ENCODE results near the gene XXYLT1. TPM values are rescaled to one million over a fixed set of nuclear protein-coding genes. Genes with fewer than 3 reads are reported as not detected.
A peak's percentile ranks its signal among the peaks of the same experiment; 100 is the strongest.

Gene XXYLT1
- total and polyA plus RNA-seq, 10 of the 15 experiments (the other 5 are each of a cell fraction or from before 2014, with no cell fraction given): 1.2 to 14.2 (median 9.3) TPM

- TF ChIP-seq, protein P1, sequence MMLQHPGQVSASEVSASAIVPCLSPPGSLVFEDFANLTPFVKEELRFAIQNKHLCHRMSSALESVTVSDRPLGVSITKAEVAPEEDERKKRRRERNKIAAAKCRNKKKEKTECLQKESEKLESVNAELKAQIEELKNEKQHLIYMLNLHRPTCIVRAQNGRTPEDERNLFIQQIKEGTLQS (IDR thresholded peaks at IDR 0.05; ENCODE audit: borderline replicate concordance, extremely low read depth, low read depth, low read length): no peak
- TF ChIP-seq, protein P2, sequence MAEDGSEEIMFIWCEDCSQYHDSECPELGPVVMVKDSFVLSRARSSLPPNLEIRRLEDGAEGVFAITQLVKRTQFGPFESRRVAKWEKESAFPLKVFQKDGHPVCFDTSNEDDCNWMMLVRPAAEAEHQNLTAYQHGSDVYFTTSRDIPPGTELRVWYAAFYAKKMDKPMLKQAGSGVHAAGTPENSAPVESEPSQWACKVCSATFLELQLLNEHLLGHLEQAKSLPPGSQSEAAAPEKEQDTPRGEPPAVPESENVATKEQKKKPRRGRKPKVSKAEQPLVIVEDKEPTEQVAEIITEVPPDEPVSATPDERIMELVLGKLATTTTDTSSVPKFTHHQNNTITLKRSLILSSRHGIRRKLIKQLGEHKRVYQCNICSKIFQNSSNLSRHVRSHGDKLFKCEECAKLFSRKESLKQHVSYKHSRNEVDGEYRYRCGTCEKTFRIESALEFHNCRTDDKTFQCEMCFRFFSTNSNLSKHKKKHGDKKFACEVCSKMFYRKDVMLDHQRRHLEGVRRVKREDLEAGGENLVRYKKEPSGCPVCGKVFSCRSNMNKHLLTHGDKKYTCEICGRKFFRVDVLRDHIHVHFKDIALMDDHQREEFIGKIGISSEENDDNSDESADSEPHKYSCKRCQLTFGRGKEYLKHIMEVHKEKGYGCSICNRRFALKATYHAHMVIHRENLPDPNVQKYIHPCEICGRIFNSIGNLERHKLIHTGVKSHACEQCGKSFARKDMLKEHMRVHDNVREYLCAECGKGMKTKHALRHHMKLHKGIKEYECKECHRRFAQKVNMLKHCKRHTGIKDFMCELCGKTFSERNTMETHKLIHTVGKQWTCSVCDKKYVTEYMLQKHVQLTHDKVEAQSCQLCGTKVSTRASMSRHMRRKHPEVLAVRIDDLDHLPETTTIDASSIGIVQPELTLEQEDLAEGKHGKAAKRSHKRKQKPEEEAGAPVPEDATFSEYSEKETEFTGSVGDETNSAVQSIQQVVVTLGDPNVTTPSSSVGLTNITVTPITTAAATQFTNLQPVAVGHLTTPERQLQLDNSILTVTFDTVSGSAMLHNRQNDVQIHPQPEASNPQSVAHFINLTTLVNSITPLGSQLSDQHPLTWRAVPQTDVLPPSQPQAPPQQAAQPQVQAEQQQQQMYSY (CRISPR knock-in tag; IDR thresholded peaks at IDR 0.05): no peak
- TF ChIP-seq SMC3 (IDR thresholded peaks at IDR 0.05; ENCODE audit: borderline replicate concordance, low read length) (no peak), CREB1 (IDR thresholded peaks at IDR 0.05; ENCODE audit: low read depth) (no peak), EP300 (IDR thresholded peaks at IDR 0.05; ENCODE audit: borderline replicate concordance in 1 of 2, control insufficient read depth in 1 of 2, low read depth in 2 of 2, low read length in 2 of 2) (peak in 1 of 2 experiments; percentile 83; a peak in 2 of 4 replicates), ZBTB33 (IDR thresholded peaks at IDR 0.05) (no peak), HDAC2 (IDR thresholded peaks at IDR 0.05) (no peak), MEF2B (IDR thresholded peaks at IDR 0.05; ENCODE audit: partially characterized antibody, poor library complexity, severe bottlenecking) (peak; percentile 62), KDM1A (IDR thresholded peaks at IDR 0.05; ENCODE audit: borderline replicate concordance) (no peak), ETV6 (conservative IDR thresholded peaks at IDR 0.05 in 1 of 2, IDR thresholded peaks at IDR 0.05 in 1 of 2; ENCODE audit: borderline replicate concordance in 1 of 2, low read depth in 1 of 2) (no peak), SMAD5 (IDR thresholded peaks at IDR 0.05; ENCODE audit: low read depth) (no peak), SMAD1 (IDR thresholded peaks at IDR 0.05; ENCODE audit: low read depth, partially characterized antibody) (no peak), BRCA1 (IDR thresholded peaks at IDR 0.05; ENCODE audit: low read depth, low read length) (no peak), TBL1XR1 (IDR thresholded peaks at IDR 0.05; ENCODE audit: low read depth, low read length) (peak; percentile 62; the same call in 1 of the 2 replicates), MEF2A (IDR thresholded peaks at IDR 0.05; ENCODE audit: insufficient read depth, low read depth, low read length) (no peak), RAD21 (IDR thresholded peaks at IDR 0.05; ENCODE audit: insufficient read depth, low read depth, low read length) (no peak)
- TF ChIP-seq, protein P3, sequence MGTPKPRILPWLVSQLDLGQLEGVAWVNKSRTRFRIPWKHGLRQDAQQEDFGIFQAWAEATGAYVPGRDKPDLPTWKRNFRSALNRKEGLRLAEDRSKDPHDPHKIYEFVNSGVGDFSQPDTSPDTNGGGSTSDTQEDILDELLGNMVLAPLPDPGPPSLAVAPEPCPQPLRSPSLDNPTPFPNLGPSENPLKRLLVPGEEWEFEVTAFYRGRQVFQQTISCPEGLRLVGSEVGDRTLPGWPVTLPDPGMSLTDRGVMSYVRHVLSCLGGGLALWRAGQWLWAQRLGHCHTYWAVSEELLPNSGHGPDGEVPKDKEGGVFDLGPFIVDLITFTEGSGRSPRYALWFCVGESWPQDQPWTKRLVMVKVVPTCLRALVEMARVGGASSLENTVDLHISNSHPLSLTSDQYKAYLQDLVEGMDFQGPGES (IDR thresholded peaks at IDR 0.05): no peak
These were observed 62.8 kb downstream of the XXYLT1 start (continued) for GRCh38 chr3:195208183-195208582.
